KOPT-K1 (cell line): ENCODE measurements around the gene WFIKKN2.
"Not testable (repeated sequence)": the region's sequence is repeated elsewhere in the genome, so short reads cannot be mapped to it uniquely, and the experiment has no call there.

Experiments used
- H3K27ac ChIP-seq: fragments of 200-600 bp; sonication (generic); 2 replicates; pipeline ENCODE4 v1.5.1; 2016; ENCODE audit warnings: antibody characterized with exemption, mild to moderate bottlenecking, low read depth, low read length; ENCODE audit not compliant: poor library complexity, severe bottlenecking
- H3K36me3 ChIP-seq: fragments of 200-600 bp; sonication (generic); 2 replicates; pipeline ENCODE4 v1.5.1; 2017; ENCODE audit warnings: antibody characterized with exemption, mild to moderate bottlenecking, low read length, moderate library complexity; ENCODE audit not compliant: insufficient read depth
- H3K9me3 ChIP-seq: fragments of 200-600 bp; sonication (generic); 2 replicates; pipeline ENCODE4 v1.5.1; 2017; ENCODE audit warnings: antibody characterized with exemption, low read length, mild to moderate bottlenecking; ENCODE audit not compliant: insufficient read depth, poor library complexity, severe bottlenecking

Gene WFIKKN2

DNA sequence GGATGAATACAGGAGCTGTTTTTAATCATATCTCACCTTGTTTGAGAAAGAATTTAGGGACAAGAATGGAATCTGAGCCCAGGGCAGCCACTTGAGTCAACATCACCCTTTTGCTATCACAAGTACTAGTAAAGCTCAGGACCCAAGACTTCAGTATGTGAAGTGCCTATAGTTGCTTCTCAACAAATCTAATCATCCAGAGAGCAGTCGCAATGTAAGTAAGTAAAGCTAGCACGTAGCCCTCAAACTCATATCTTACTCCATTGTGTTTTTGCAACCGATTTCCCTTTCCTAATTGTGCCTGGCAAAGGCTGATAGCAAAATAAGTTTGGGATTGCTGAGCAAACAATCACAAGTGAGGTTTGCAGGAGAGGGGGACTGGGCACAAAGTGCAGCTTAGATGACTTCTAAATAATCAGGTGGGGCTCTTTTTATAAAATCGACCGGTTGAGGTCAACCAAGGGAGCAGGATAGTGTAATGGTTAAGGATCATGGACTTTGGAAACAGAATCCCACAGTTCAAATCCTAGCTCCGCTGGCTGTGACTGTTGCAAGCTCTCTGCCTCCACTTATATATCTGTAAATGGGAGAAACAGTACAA lies 17.7 kb downstream of the WFIKKN2 start:
- H3K9me3 ChIP-seq = no peaks in the 10 kb centered on the region
- no peak overlapping the region for H3K27ac ChIP-seq
- H3K36me3 ChIP-seq = no peaks in the 10 kb centered on the region

DNA sequence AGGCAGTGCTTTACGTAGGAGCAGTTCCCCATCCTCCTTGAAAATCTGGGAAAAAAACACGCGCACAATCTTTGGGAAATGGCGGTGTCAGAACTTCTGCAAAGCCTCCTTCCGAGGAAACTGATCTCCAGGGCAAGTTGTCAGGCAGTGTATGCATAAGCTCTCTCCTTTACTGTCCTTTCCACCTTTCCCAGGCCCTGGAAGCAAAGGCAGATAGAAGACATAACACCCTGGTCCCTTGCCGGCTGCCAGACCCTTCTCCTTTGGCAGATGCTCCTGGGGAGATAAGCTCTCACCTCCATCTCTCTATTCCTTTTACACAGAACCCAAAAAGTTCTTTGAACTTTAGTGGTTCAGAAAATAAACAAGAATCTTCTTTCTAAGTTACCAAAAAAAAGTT lies 18.4 kb downstream of the WFIKKN2 start:
- Histone ChIP-seq H3K36me3 (no peaks in the 10 kb centered on the region), H3K9me3 (no peaks in the 10 kb centered on the region), H3K27ac (no peak overlapping the region)

DNA sequence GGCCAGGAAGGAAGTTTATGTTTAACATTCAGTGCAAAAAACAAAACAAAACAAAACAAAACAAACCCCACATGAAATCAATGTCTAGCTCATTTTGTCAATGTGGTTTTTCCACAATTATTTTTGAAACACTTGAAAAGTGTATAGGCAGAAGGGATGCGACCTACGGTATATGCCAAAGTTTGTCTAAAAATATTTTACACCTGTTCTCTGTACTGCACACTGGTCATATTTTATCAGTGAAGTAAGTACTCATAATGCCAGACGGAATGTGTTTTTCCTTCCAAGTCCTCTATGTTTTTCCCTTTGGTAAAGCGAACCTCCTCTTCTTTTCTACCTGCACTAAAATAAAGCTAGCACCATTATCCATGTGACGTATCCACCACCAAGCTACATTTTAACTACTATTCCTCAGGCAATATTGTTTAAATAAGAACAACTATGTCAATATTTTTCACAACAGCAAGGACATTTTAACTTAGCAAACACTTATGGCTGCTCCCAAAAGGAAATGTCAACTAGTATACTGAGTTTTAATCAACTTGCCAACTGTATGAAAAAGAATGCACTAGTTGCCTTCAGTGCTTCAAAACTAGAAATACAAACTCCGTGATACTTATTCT lies 20.4 kb downstream of the WFIKKN2 start:
- Histone ChIP-seq H3K27ac (no peak overlapping the region), H3K36me3 (no peaks in the 10 kb centered on the region), H3K9me3 (no peaks in the 10 kb centered on the region)

DNA sequence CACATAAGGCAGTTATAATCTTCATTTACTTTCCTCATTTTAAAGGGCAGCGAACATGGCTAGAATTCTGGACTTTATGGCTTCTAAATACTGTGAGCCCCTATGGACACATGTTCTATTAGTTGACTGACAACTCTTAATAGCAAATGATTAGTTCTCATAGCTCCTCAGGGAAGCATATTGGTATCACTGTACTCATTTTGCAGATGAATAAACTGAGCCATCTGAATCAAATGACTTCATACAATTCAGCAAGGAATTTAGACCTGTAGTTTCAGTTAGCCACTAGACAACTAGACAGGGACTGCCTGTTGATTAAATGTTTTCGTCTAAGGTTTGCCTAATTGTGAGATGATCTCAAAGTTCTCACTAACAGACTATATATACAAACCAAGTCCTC lies 21.0 kb downstream of the WFIKKN2 start:
- H3K27ac ChIP-seq = no peak overlapping the region
- no peaks in the 10 kb centered on the region for H3K9me3 ChIP-seq
- no peaks in the 10 kb centered on the region for H3K36me3 ChIP-seq

DNA sequence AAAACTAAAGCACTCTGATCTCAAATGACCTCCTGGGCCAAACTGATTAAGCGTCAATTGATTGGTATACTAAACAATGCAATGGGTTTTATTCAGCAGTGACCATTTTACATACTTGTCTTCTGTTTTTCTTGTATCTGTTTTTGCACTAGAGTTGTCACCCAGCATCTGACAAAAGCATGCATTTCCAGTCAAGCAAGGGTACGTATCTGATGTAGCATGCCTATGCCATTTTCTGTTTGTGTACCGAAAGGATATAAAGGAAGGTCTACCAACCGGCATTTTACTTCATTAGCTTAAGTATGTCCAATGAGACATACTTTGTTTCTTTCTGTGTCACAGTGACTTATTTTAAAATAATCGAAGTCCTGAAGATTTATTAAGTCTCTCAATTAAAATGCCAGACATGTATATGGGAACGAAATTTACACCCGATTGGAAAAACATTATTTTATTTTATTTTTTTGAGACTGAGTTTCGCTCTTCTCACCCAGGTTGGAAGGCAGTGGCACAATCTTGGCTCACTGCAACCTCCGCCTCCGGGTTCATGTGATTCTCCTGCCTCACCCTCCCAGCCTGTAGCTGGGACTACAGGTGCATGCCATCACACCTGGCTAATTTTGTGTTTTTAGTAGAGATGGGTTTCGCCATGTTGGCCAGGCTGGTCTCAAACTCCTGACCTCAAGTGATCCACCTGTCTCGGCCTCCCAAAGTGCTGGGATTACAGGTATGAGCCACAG lies 23.3 kb downstream of the WFIKKN2 start:
- peaks cover 16% of the 10 kb centered on the region for H3K36me3 ChIP-seq

DNA sequence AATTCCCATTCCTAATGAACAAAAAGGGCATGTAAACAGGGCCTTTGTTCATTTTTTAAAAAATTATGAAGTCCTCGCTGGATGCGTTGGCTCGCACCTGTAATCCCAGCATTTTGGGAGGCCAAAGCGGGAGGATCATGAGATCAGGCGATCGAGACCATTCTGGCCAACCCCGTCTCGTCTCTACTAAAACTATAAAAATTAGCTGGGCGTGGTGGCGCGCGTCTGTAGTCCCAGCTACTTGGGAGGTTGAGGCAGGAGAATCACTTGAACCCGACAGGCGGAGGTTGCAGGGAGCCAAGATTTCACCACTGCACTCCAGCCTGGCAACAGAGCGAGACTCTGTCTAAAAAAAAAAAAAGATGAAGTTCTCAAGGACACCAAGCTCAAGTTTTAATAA lies 24.3 kb downstream of the WFIKKN2 start:
- H3K27ac ChIP-seq, H3K9me3 ChIP-seq: not testable (repeated sequence)
- peaks cover 16% of the 10 kb centered on the region for H3K36me3 ChIP-seq

More for the DNA sequence above, 23.3 kb downstream of the WFIKKN2 start:
- H3K27ac ChIP-seq = no peak overlapping the region
- H3K9me3 ChIP-seq = no peaks in the 10 kb centered on the region

DNA sequence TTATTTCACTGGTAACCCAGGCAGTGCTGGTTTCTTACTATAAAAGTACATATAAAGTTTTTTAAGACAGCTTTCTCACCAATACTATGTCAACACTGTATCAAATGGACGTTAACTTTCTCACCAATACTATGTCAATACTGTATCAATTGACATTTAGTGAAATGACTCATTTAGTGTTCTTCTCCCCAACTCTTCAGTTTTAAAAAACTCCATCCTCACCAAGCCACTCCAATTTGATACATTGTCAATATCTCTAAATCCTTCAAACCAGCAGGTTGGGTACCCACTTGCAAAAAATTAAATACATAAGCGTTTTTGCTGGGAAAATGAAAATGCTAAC lies 25.9 kb downstream of the WFIKKN2 start:
- H3K27ac ChIP-seq = no peak overlapping the region
- H3K9me3 ChIP-seq = no peaks in the 10 kb centered on the region
- H3K36me3 ChIP-seq = peaks cover 16% of the 10 kb centered on the region

DNA sequence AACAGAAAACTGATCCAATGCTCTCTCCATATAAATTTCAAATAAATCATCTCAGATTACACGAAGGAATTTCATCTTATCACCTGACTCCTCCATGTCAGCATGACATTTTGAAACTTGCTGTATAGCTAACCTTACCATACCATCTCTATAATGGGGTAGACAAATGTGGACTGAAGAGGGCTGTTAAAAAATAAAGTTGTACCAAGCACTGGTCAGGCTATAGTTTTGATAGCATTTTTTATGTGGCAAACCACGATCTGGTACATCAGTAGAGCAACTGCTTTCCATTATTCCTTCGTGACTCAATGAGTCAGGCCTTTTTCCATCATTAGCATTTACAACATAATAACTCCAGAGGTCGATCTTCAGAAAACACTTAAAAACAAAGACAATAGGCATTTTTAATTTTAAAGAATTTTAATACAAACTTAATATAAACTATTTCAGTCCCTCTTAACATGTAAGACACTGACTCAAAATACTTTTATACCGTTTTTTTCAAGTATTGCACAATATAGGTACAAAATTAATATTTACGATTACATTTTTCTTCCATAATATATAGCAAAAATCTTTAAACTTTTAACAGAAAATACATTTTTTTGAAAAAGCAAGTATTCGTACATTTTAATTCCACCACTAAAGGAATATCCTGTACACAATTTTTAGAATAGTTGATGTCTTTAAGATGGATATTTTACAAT lies 26.6 kb downstream of the WFIKKN2 start:
- H3K36me3 ChIP-seq = peaks cover 16% of the 10 kb centered on the region
- no peak overlapping the region for H3K27ac ChIP-seq
- no peaks in the 10 kb centered on the region for H3K9me3 ChIP-seq

DNA sequence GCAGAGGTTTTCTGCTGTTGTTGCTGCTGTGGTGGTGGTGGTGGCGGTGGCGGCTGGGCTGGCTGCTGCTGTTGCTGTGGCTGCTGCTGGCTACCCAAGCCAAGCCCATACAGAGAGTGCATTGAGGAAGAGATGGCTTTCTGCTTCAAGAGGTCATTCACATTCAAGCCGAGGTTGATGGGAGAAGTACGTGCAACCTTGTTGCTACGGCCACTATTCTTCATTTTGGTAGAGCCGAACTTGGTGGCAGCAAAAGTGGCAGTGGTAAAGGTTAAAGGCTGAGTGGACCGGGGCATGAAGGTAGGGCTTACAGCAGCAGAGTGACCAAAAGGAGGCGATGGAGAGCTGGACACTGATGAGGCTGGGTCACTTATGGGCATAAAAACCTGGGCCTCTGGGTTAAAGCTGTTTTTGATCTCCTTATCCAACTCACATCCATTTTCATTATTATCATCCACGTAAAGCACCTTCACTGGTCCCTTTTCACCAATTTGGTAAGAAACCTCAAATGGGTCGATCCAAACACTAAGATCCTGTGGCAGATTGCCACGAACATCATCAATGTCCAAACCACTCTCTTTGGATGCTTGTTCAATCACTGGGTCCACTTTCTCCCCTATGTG lies 27.9 kb downstream of the WFIKKN2 start:
- Histone ChIP-seq H3K9me3 (no peaks in the 10 kb centered on the region), H3K36me3 (peaks cover 16% of the 10 kb centered on the region), H3K27ac (no peak overlapping the region)

DNA sequence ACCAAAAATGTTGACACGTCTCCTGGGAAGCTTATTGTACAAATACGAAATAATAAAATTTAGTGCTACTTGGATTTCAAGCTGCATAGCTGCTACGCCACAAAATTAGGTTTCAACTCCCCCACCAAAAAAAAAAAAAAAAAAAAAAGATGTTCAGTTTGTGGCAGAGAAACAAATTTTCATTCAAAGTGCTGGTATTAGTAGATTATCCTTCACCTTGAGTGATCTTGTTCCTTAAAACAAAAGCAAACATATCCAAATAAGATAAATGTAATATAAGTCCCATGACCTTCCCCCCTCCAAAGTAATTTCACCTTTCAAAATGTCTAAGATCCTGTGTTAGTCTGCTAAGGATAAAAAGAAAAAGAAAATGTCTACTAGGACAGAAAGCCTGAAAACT lies 28.5 kb downstream of the WFIKKN2 start:
- Histone ChIP-seq H3K36me3 (peaks cover 16% of the 10 kb centered on the region), H3K9me3 (no peaks in the 10 kb centered on the region), H3K27ac (no peak overlapping the region)

DNA sequence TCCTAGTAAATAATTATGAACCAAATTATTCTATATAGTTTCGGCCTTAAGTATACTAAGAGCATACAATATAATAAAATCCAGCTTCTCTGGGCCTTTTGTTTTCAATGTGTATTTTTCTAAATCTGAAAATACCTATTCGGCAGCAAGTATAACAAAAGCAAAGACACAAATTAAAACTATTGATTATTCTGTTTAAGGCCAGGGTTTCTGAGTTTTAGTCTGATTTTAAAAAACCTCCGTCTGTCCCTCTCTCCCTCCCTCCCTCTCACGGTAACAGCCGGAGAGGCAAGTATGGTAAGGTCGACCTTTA lies 29.3 kb downstream of the WFIKKN2 start:
- peaks cover 16% of the 10 kb centered on the region for H3K36me3 ChIP-seq
- peak overlapping the region; percentile 86 for H3K27ac ChIP-seq
- no peaks in the 10 kb centered on the region for H3K9me3 ChIP-seq

DNA sequence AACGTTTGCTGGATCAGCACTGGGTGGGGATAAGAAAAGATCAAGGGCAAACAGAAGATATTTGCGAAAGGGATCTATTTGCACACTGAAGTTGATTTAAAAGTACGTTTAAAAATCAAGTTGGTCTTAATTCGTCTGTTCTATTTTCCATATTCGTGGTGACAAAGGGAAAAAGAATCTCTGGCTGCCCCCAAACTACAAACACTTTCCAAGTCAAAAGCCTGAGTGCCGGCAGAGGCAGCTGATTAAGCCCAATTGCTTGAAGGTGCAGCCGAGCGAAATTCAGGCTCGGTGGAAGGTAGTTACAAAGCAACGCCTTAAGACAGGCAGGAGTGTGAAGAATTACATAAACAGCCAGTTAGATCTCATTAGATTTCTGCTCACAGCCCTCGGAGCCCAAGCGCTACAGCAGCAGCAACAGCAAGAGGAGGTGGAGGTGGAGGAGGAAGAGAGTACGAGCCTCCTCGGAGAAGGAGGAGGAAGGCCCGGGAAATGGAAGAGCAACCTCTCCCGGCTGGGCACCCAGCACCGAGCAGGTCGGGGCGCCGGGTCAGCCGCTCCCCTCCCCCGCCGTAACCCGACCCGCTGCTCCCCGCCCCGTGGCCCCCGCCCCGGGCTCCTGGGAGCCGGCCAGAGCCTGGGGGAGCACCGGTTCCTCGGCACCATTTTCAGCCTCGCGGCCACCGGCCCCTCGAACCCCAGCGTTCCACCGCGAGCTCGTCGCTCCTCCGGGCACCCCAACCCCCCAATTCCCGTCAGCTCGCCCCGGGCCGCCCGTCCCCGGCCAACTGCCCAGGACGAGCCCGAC lies 29.9 kb downstream of the WFIKKN2 start:
- H3K27ac ChIP-seq = peak overlapping the region; percentile 86
- no peaks in the 10 kb centered on the region for H3K9me3 ChIP-seq
- H3K36me3 ChIP-seq = peaks cover 16% of the 10 kb centered on the region

DNA sequence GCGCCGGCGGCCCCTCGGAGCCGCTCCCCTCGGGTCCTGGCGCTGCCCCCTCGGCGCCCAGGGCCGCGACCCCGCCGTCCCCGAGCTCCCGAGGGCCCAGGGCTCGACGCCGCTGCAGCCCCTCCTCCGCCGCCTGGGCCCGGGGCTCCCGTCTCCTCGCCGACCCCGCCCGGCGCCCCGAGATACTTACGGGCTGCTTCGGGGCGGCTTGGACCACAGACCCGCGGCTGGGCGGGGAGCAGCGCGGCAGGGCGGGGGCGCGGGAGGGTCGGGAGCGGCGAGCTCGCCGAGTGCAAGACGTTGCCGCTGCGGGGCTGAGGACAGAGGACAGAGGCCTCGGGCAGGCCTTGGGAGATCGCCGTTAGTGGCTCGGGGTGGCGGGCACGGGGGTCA lies 30.5 kb downstream of the WFIKKN2 start:
- H3K27ac ChIP-seq = peak overlapping the region; percentile 86
- no peaks in the 10 kb centered on the region for H3K9me3 ChIP-seq

DNA sequence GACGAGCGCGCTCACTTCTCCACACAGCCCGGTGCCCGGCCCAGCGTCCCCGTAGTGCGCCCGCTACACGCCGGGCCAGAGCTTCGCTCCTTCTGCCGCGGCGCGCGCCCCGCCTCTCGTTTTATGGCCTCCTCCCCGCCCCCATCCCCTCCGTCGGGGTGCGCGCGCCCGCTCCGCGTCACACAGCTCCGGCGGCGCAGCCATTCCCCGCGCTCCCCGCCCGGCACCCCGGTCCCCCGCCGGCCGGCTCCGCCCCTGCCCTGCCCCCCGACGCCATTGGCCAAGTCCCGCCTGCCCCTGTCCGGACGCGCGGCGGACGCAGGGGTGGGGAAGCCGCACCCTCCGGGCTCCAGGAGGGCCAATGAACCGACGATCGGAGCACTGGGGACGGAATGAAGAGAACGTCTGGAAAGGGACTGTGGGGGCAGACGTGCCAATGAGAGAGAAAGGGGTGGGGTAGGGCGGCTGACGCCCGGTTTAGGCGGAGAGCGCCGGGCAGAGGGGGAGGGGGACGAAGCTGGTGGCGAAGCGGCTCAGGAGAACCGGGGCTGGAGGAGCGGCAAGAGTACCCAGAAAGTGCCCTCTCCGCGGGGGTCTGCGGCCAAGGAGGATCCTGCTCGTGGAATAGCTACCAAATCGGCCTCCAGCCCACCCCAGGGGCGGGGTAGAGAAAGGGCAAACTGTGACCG lies 31.0 kb downstream of the WFIKKN2 start, which contains the start of gene TOB1:
TSS of gene TOB1 (minus strand) at position 94 of the 689 bp plus-strand sequence. CDS start 2,337 bp downstream, outside the sequence.
- Histone ChIP-seq H3K9me3 (no peaks in the 10 kb centered on the region), H3K27ac (peak within 1 kb of the TSS; percentile 86), H3K36me3 (peaks cover 16% of the 10 kb centered on the region)

More for the DNA sequence above, 30.5 kb downstream of the WFIKKN2 start:
- peaks cover 16% of the 10 kb centered on the region for H3K36me3 ChIP-seq
